WTC11 (cell line): ENCODE measurements around the gene NCKAP5. TPM values are rescaled to one million over a fixed set of nuclear protein-coding genes. Genes with fewer than 3 reads are reported as not detected.

Source experiments
- ATAC-seq: fragments of 200-7000 bp; cut with Tn5 transposase; 2 replicates; pipeline ENCODE4 v1.10.0; 2021; ENCODE audit warnings: mild to moderate bottlenecking, moderate library complexity
- CTCF ChIA-PET: fragments of 300-600 bp; sonication (Branson Sonifier 250); formaldehyde crosslinking; loops from one replicate; lab custom pipeline; 2021; ENCODE audit warnings: antibody characterized with exemption; lab: Charles Lee
- POLR2A ChIA-PET: fragments of 350-600 bp; sonication (Branson Sonifier 250); formaldehyde crosslinking; loops from one replicate; lab custom pipeline; 2021; ENCODE audit warnings: antibody characterized with exemption; lab: Charles Lee
- DNase-seq: peaks from one replicate; pipeline ENCODE4 v3.0.0; 2021; ENCODE audit warnings: low spot score
- H3K27ac Mint-ChIP-seq: 2 replicates; pipeline ENCODE4 v1.8.0; 2021; ENCODE audit warnings: mixed read lengths
- H3K27me3 Mint-ChIP-seq: 2 replicates; pipeline ENCODE4 v1.8.0; 2021; ENCODE audit warnings: low read depth, mild to moderate bottlenecking, moderate library complexity, mixed read lengths
- H3K36me3 Mint-ChIP-seq: 2 replicates; pipeline ENCODE4 v1.8.0; 2021; ENCODE audit warnings: mixed read lengths
- H3K4me1 Mint-ChIP-seq: 2 replicates; pipeline ENCODE4 v1.8.0; 2022; ENCODE audit warnings: mixed read lengths
- H3K4me3 Mint-ChIP-seq: 2 replicates; pipeline ENCODE4 v1.8.0; 2021; ENCODE audit warnings: mild to moderate bottlenecking, moderate library complexity, mixed read lengths
- H3K9me3 Mint-ChIP-seq: 2 replicates; pipeline ENCODE4 v1.8.0; 2021; ENCODE audit warnings: mixed read lengths
- CREM ChIP-seq: sonication (generic); formaldehyde crosslinking; IDR thresholded peaks from 2 replicates; pipeline ENCODE4 v1.8.1; 2022; ENCODE audit warnings: mild to moderate bottlenecking, missing genetic modification reagents, moderate library complexity
- ESRRA ChIP-seq: sonication (generic); formaldehyde crosslinking; IDR thresholded peaks from 2 replicates; pipeline ENCODE4 v1.8.1; 2022; ENCODE audit warnings: mild to moderate bottlenecking, missing genetic modification reagents, borderline replicate concordance
- ETV6 ChIP-seq: sonication (generic); formaldehyde crosslinking; IDR thresholded peaks from 2 replicates; pipeline ENCODE4 v1.8.1; 2022; ENCODE audit warnings: mild to moderate bottlenecking, missing genetic modification reagents
- IRF2 ChIP-seq: sonication (generic); formaldehyde crosslinking; IDR thresholded peaks from 2 replicates; pipeline ENCODE4 v1.8.0; 2022; ENCODE audit warnings: low read depth, missing genetic modification reagents, borderline replicate concordance
- MYBL2 ChIP-seq: sonication (generic); formaldehyde crosslinking; IDR thresholded peaks from 2 replicates; pipeline ENCODE4 v1.8.1; 2023; ENCODE audit warnings: mild to moderate bottlenecking, moderate library complexity, missing genetic modification reagents
- RELA ChIP-seq: sonication (generic); formaldehyde crosslinking; IDR thresholded peaks from 2 replicates; pipeline ENCODE4 v1.8.1; 2022; ENCODE audit warnings: missing genetic modification reagents, mild to moderate bottlenecking, borderline replicate concordance
- SOX15 ChIP-seq: fragments of 250-450 bp; sonication (Bioruptor Pico); IDR thresholded peaks from 2 replicates; pipeline ENCODE4 v1.9.0; 2021; ENCODE audit warnings: mild to moderate bottlenecking
- TCF7 ChIP-seq: sonication (generic); formaldehyde crosslinking; IDR thresholded peaks from 2 replicates; pipeline ENCODE4 v1.8.0; 2022; ENCODE audit warnings: mild to moderate bottlenecking, low read depth, missing genetic modification reagents, moderate library complexity
- TP53 ChIP-seq: sonication (generic); formaldehyde crosslinking; IDR thresholded peaks from 2 replicates; pipeline ENCODE4 v1.8.1; 2023; ENCODE audit warnings: mild to moderate bottlenecking, missing genetic modification reagents
- ZBTB21 ChIP-seq: sonication (generic); formaldehyde crosslinking; IDR thresholded peaks from 2 replicates; pipeline ENCODE4 v1.8.1; 2023; ENCODE audit warnings: mild to moderate bottlenecking, missing genetic modification reagents, borderline replicate concordance
- ZNF121 ChIP-seq: sonication (generic); formaldehyde crosslinking; IDR thresholded peaks from 2 replicates; pipeline ENCODE4 v1.8.0; 2023; ENCODE audit warnings: missing genetic modification reagents
- ZNF232 ChIP-seq: sonication (generic); formaldehyde crosslinking; IDR thresholded peaks from 2 replicates; pipeline ENCODE4 v1.8.0; 2022; ENCODE audit warnings: mild to moderate bottlenecking, missing genetic modification reagents
- ZNF396 ChIP-seq: fragments of 250-450 bp; sonication (Bioruptor Pico); IDR thresholded peaks from 2 replicates; pipeline ENCODE4 v1.8.0; 2021; ENCODE audit warnings: mild to moderate bottlenecking, moderate library complexity, borderline replicate concordance
- ZNF671 ChIP-seq: fragments of 250-450 bp; sonication (Bioruptor Pico); IDR thresholded peaks from 2 replicates; pipeline ENCODE4 v1.8.0; 2021; ENCODE audit warnings: mild to moderate bottlenecking
- total RNA-seq: library from RNA; stranded (reverse); gene quantifications from 3 replicates; pipeline ENCODE4 v1.2.3, GENCODE V29; 2021
- TF ChIP-seq, protein P1 (sequence below): sonication (generic); formaldehyde crosslinking; IDR thresholded peaks from 2 replicates; pipeline ENCODE4 v1.8.0; 2023; ENCODE audit warnings: missing genetic modification reagents
- TF ChIP-seq, protein P2 (sequence below): sonication (generic); formaldehyde crosslinking; IDR thresholded peaks from 2 replicates; pipeline ENCODE4 v1.8.1; 2022; ENCODE audit warnings: missing genetic modification reagents, borderline replicate concordance
- TF ChIP-seq, protein P3 (sequence below): sonication (generic); formaldehyde crosslinking; IDR thresholded peaks from 2 replicates; pipeline ENCODE4 v1.8.0; 2022; ENCODE audit warnings: mild to moderate bottlenecking, missing genetic modification reagents
- TF ChIP-seq, protein P4 (sequence below): sonication (generic); formaldehyde crosslinking; IDR thresholded peaks from 2 replicates; pipeline ENCODE4 v1.8.1; 2022; ENCODE audit warnings: mild to moderate bottlenecking, moderate library complexity, missing genetic modification reagents
- TF ChIP-seq, protein P5 (sequence below): sonication (generic); formaldehyde crosslinking; IDR thresholded peaks from 2 replicates; pipeline ENCODE4 v1.8.1; 2022; ENCODE audit warnings: mild to moderate bottlenecking, missing genetic modification reagents, moderate library complexity, borderline replicate concordance
- TF ChIP-seq, protein P6 (sequence below): sonication (generic); formaldehyde crosslinking; IDR thresholded peaks from 2 replicates; pipeline ENCODE4 v1.8.0; 2022; ENCODE audit warnings: mild to moderate bottlenecking, missing genetic modification reagents
- TF ChIP-seq, protein P7 (sequence below): fragments of 250-450 bp; sonication (Bioruptor Pico); IDR thresholded peaks from 2 replicates; pipeline ENCODE4 v1.9.0; 2021; ENCODE audit warnings: mild to moderate bottlenecking

NCKAP5 gene
- total RNA-seq, 1 experiment from 2014 or later, result 0.55 TPM

GRCh38 chr2:133286326-133286922 lies 281.8 kb downstream of the NCKAP5 start:
- TF ChIP-seq ZBTB21 (CRISPR knock-in tag), result no peak
- no peak for TF ChIP-seq TP53 (CRISPR knock-in tag)
- TF ChIP-seq, protein P1, sequence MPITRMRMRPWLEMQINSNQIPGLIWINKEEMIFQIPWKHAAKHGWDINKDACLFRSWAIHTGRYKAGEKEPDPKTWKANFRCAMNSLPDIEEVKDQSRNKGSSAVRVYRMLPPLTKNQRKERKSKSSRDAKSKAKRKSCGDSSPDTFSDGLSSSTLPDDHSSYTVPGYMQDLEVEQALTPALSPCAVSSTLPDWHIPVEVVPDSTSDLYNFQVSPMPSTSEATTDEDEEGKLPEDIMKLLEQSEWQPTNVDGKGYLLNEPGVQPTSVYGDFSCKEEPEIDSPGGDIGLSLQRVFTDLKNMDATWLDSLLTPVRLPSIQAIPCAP (CRISPR knock-in tag), result no peak
- no peak for TF ChIP-seq ESRRA
- TF ChIP-seq, protein P2, sequence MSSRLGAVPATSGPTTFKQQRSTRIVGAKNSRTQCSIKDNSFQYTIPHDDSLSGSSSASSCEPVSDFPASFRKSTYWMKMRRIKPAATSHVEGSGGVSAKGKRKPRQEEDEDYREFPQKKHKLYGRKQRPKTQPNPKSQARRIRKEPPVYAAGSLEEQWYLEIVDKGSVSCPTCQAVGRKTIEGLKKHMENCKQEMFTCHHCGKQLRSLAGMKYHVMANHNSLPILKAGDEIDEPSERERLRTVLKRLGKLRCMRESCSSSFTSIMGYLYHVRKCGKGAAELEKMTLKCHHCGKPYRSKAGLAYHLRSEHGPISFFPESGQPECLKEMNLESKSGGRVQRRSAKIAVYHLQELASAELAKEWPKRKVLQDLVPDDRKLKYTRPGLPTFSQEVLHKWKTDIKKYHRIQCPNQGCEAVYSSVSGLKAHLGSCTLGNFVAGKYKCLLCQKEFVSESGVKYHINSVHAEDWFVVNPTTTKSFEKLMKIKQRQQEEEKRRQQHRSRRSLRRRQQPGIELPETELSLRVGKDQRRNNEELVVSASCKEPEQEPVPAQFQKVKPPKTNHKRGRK, result no peak
- TF ChIP-seq ZNF121 (CRISPR knock-in tag), result no peak
- TF ChIP-seq, protein P3, sequence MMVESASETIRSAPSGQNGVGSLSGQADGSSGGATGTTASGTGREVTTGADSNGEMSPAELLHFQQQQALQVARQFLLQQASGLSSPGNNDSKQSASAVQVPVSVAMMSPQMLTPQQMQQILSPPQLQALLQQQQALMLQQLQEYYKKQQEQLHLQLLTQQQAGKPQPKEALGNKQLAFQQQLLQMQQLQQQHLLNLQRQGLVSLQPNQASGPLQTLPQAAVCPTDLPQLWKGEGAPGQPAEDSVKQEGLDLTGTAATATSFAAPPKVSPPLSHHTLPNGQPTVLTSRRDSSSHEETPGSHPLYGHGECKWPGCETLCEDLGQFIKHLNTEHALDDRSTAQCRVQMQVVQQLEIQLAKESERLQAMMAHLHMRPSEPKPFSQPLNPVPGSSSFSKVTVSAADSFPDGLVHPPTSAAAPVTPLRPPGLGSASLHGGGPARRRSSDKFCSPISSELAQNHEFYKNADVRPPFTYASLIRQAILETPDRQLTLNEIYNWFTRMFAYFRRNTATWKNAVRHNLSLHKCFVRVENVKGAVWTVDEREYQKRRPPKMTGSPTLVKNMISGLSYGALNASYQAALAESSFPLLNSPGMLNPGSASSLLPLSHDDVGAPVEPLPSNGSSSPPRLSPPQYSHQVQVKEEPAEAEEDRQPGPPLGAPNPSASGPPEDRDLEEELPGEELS (CRISPR knock-in tag), result no peak
- TF ChIP-seq, protein P4, sequence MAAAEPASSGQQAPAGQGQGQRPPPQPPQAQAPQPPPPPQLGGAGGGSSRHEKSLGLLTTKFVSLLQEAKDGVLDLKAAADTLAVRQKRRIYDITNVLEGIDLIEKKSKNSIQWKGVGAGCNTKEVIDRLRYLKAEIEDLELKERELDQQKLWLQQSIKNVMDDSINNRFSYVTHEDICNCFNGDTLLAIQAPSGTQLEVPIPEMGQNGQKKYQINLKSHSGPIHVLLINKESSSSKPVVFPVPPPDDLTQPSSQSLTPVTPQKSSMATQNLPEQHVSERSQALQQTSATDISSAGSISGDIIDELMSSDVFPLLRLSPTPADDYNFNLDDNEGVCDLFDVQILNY (CRISPR knock-in tag), result no peak
- no peak for TF ChIP-seq IRF2 (CRISPR knock-in tag)
- TF ChIP-seq CREM (CRISPR knock-in tag), result no peak
- TF ChIP-seq SOX15 (CRISPR knock-in tag), result no peak
- TF ChIP-seq, all 79 proteins: peak for 0
- ATAC-seq, result no peak
- DNase-seq, result no peak
- Mint-ChIP-seq H3K4me3 (no peak overlapping the region), H3K9me3 (no peaks in the 10 kb centered on the region), H3K27ac (no peak overlapping the region), H3K27me3 (no peaks in the 10 kb centered on the region), H3K36me3 (no peaks in the 10 kb centered on the region), H3K4me1 (no peaks in the 10 kb centered on the region)
- CTCF ChIA-PET, result no interaction called here
- POLR2A ChIA-PET, result no interaction called here

GRCh38 chr2:133273031-133273430 lies 295.2 kb downstream of the NCKAP5 start:
- H3K27me3 Mint-ChIP-seq, result no peaks in the 10 kb centered on the region
- H3K4me1 Mint-ChIP-seq, result peaks cover 4% of the 10 kb centered on the region
- TF ChIP-seq MYBL2, result no peak
- TF ChIP-seq, protein P5, sequence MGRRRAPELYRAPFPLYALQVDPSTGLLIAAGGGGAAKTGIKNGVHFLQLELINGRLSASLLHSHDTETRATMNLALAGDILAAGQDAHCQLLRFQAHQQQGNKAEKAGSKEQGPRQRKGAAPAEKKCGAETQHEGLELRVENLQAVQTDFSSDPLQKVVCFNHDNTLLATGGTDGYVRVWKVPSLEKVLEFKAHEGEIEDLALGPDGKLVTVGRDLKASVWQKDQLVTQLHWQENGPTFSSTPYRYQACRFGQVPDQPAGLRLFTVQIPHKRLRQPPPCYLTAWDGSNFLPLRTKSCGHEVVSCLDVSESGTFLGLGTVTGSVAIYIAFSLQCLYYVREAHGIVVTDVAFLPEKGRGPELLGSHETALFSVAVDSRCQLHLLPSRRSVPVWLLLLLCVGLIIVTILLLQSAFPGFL (CRISPR knock-in tag), result no peak
- TF ChIP-seq TCF7 (CRISPR knock-in tag), result no peak
- no peak for TF ChIP-seq ZNF396 (CRISPR knock-in tag)
- TF ChIP-seq, protein P6, sequence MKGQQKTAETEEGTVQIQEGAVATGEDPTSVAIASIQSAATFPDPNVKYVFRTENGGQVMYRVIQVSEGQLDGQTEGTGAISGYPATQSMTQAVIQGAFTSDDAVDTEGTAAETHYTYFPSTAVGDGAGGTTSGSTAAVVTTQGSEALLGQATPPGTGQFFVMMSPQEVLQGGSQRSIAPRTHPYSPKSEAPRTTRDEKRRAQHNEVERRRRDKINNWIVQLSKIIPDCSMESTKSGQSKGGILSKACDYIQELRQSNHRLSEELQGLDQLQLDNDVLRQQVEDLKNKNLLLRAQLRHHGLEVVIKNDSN (CRISPR knock-in tag), result no peak
- TF ChIP-seq ZNF671 (CRISPR knock-in tag), result no peak
- TF ChIP-seq, protein P7, sequence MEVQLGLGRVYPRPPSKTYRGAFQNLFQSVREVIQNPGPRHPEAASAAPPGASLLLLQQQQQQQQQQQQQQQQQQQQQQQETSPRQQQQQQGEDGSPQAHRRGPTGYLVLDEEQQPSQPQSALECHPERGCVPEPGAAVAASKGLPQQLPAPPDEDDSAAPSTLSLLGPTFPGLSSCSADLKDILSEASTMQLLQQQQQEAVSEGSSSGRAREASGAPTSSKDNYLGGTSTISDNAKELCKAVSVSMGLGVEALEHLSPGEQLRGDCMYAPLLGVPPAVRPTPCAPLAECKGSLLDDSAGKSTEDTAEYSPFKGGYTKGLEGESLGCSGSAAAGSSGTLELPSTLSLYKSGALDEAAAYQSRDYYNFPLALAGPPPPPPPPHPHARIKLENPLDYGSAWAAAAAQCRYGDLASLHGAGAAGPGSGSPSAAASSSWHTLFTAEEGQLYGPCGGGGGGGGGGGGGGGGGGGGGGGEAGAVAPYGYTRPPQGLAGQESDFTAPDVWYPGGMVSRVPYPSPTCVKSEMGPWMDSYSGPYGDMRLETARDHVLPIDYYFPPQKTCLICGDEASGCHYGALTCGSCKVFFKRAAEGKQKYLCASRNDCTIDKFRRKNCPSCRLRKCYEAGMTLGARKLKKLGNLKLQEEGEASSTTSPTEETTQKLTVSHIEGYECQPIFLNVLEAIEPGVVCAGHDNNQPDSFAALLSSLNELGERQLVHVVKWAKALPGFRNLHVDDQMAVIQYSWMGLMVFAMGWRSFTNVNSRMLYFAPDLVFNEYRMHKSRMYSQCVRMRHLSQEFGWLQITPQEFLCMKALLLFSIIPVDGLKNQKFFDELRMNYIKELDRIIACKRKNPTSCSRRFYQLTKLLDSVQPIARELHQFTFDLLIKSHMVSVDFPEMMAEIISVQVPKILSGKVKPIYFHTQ (CRISPR knock-in tag), result no peak
- no peak for TF ChIP-seq ETV6 (CRISPR knock-in tag)
- TF ChIP-seq RELA (CRISPR knock-in tag), result no peak
- TF ChIP-seq CREM (CRISPR knock-in tag), result no peak
- TF ChIP-seq, protein P3 (CRISPR knock-in tag), result no peak
- TF ChIP-seq ZNF232, result no peak
- TF ChIP-seq, all 79 proteins: peak for 0
- ATAC-seq, result no peak
- POLR2A ChIA-PET, result no interaction called here
- CTCF ChIA-PET, result no interaction called here
- Mint-ChIP-seq H3K27ac (no peak overlapping the region), H3K4me3 (no peak overlapping the region), H3K36me3 (no peaks in the 10 kb centered on the region), H3K9me3 (0 out of 2 replicates have a peak, but pooled peaks cover 6% of the 10 kb centered on the region)
- no peak for DNase-seq
